Measurements from ENCODE around the gene IPO9.

The IPO9 gene

DNA sequence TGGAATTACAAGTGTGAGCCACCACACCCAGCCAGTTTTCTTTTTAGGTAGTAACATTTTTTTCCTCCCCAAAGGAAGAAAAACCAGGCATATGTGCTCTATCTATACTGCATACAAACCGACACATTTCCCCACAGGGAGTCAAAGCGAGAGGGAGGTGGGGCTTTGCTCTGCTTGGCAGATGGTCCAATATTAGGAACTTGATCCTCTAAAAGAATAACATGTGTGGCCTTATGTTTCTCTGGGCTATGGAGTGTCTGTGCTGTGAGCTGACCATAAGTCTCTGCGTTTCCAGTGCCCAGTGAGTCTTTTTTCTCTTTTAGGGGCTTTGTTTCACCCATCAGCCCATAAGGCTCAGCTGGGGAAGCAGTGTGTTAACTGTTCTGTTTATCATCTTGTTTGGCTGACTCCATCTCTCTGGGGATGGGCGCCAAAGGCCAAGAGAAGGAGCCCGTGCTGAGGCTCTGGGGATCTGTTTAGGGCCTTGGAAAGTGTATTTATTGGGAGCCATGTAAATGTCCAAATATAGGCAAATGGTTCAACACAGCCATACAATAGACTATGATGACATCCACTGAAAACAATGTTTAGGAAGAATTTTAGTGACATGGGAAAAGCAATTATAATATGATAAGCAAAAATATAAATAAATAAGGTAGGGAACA is 97.2 kb downstream of the IPO9 start:
- TF ChIP-seq, protein P1, sequence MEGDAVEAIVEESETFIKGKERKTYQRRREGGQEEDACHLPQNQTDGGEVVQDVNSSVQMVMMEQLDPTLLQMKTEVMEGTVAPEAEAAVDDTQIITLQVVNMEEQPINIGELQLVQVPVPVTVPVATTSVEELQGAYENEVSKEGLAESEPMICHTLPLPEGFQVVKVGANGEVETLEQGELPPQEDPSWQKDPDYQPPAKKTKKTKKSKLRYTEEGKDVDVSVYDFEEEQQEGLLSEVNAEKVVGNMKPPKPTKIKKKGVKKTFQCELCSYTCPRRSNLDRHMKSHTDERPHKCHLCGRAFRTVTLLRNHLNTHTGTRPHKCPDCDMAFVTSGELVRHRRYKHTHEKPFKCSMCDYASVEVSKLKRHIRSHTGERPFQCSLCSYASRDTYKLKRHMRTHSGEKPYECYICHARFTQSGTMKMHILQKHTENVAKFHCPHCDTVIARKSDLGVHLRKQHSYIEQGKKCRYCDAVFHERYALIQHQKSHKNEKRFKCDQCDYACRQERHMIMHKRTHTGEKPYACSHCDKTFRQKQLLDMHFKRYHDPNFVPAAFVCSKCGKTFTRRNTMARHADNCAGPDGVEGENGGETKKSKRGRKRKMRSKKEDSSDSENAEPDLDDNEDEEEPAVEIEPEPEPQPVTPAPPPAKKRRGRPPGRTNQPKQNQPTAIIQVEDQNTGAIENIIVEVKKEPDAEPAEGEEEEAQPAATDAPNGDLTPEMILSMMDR (conservative IDR thresholded peaks at IDR 0.05) = no peak
- no peak overlapping the region for H3K27ac ChIP-seq

DNA sequence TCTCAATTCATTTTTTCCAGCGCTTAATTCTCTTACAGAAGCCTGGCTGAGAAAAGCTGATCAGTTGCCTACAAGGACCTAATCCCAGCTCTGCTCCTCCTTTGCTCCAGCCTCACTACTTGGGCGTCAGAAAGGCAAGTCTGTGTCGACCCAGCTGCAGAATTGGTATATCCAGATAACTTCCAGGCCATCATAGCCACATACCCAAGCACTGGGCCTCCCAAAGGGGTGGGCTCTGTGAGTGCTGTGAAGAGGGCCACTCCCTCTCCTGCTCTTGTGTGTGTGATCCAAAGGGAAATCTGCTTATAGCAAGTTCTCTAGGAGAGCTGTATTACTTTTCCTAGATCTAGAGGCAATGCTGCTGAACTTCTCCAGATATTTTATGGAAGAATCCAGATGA is 99.3 kb downstream of the IPO9 start:
- H3K27ac ChIP-seq = no peak overlapping the region
- TF ChIP-seq, protein P1 (conservative IDR thresholded peaks at IDR 0.05) = no peak

DNA sequence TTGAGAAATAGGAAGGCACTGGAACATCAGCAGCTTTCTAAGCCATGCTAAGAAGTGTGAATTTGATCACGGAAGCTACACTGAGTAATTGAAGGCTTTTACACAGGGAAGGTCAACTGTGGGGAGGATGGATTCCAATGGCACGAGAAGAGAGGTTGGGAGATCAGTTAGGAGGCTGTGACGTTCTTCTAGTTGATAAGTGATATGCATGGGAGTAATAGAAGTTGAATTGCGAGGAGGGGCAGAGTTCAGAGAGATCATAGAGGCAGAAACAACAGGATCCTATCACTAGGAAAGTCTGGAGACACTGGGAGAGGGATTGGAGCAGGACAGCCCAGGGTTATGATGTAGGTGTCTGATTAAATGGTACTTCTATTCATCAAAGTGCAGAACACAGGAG is 101.2 kb downstream of the IPO9 start:
- TF ChIP-seq, protein P1 (conservative IDR thresholded peaks at IDR 0.05) = no peak
- H3K27ac ChIP-seq = no peak overlapping the region

DNA sequence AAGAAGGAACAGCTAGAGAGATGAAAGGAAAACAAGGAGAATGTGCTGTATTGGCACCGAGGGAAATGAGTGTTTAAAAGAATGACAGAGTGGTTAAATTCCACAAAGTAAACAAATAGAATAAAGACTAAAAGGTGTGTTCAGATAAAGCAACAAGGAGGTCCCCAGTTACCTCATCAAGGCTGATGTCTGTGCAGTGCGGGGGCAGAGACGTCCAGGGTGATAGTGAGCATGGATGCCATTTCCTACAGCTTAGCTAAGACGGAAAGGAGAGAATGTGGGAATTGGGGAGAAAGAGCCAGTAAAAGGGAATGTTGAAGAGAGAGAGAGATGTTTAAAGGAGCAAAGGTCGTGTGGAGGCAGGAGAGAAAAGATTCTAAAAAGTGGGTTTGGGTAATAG is 101.8 kb downstream of the IPO9 start:
- H3K27ac ChIP-seq = no peak overlapping the region
- TF ChIP-seq, protein P1 (conservative IDR thresholded peaks at IDR 0.05) = no peak
